SW480 (cell line): ENCODE data around the gene KLF2.
A peak's percentile ranks its signal among the peaks of the same experiment; 100 is the strongest.
"Not testable (repeated sequence)": the region's sequence is repeated elsewhere in the genome, so short reads cannot be mapped to it uniquely, and the experiment has no call there.

Source experiments
- DNase-seq: peaks from one replicate; pipeline ENCODE4 v3.0.0-alpha.2; 2016; ENCODE audit warnings: low spot score

KLF2 gene

GRCh38 chr19:16338470-16339360, 14.1 kb downstream of the KLF2 start:
- DNase-seq, result peak; percentile 75

DNA sequence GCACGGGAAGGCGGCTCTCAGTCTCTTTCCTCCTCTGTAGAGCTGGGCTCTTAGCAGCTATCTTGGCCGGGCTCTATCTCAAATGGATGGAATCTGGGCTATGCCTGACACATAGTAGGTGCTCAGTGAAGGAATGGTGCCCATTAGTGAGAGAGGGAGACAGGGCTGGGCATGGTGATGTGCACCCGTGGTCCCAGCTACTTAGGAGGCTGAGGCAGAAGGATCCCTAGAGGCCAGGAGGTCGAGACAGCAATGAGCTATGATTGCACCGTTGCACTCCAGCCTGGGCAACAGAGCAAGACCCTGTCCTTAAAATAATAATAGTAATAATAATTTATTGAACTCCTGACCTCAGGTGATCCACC, 14.7 kb downstream of the KLF2 start:
- DNase-seq, result no peak

DNA sequence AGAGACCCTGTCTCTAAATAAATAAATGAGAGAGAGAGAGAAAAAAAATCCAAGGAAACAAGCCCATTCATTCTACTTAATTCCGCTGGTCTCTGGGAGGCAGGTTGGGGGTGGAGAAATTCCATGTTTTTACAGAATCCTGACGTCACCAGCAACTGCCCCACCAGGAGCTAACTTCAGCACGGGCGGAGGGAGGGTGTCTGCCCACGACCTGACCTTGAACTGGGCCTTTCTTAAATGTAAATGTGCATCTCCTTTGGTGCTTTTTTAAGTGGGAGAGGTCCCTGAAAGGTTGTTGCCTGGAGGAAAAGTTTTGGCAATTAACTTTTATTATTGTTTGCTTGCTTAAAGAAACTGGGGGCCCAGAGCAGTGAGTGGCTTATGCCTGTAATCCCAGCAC, 15.5 kb downstream of the KLF2 start:
- no peak for DNase-seq

- no peak for DNase-seq
Observed at GRCh38 chr19:16340654-16341053, 16.0 kb downstream of the KLF2 start.

GRCh38 chr19:16342002-16342715, 17.5 kb downstream of the KLF2 start:
- no peak for DNase-seq

DNA sequence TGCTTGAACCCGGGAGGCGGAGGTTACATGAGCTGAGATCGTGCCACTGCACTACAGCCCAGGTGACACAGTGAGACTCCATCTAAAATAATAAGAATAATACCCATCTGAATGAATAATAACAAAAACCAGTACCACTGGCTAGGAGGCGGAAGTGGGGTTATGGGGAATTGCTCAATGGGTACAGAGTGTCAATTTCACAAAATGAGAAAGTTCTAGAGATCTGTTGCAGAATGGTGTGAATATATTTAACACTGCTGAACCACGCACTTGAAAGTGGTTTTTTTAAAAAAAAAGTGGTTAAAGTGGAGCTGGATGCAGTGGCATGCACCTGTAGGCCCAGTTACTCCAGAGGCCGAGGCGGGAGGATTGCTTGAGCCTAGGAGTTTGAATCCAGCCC, 18.5 kb downstream of the KLF2 start:
- DNase-seq, result no peak

GRCh38 chr19:16345457-16345856, 20.8 kb downstream of the KLF2 start:
- no peak for DNase-seq

- DNase-seq, result not testable (repeated sequence)
Observed at GRCh38 chr19:16347099-16347498, 22.5 kb downstream of the KLF2 start.

- no peak for DNase-seq
Observed at GRCh38 chr19:16347706-16348105, 23.1 kb downstream of the KLF2 start.

DNA sequence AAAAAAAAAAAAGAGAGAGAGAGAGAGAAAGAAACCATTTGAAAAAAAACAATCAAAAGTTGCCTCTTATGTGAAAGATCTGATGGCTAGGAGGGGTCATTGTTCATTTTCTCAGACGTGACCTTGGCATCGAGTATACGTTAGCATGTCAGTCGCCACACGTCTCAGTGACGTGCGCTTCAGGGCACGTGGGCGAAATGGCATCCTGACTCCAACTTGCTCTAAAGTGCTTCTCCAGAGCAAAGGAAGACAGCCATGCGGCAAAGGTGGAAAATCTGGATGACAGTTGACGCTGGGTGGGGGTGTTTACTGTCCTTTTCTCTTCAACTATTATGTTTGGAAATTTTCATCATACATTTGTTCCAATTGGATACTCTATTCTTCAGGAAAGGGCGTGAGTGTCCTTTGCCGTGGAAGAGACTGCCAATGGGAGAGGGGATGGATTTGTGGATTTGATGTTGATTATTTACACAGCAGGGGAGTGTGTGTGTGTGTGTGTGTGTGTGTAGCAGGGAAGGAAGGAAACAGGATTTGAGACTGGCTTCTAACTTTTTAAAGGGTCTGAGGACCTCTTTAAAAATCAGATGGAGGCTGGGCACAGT, 25.0 kb downstream of the KLF2 start:
- DNase-seq, result no peak

DNA sequence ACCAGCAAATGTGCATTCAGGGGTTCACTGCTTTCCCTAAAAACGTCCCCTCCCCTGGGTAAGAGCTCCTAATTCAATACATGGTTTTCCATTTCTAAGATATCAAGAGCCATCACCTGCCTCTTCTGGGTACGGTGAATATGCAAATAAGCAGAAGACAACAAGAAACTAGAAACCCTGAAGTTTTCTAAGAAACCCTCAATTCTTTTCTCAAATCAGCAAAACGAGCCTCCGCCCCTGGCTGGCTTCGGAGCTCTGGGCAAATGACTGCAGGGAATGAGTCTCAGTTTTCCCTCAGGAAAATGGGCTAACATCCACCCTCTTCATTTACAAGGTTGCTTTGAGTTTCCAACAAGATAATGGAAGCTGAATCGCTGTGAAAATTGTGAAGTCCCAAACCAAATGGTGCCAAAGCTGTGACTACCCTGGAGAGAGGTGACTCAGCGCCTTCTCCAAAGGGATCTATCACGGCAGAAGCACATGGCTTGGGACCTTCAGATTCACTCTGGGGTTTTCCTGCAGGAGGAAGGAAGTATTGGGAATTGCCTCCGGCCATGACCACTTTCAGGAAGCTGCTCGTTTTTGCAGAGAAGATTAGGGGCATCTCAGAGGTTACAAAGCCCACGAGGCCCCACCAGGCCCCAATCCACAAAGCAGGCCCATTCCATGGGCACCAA, 26.6 kb downstream of the KLF2 start:
- no peak for DNase-seq

DNA sequence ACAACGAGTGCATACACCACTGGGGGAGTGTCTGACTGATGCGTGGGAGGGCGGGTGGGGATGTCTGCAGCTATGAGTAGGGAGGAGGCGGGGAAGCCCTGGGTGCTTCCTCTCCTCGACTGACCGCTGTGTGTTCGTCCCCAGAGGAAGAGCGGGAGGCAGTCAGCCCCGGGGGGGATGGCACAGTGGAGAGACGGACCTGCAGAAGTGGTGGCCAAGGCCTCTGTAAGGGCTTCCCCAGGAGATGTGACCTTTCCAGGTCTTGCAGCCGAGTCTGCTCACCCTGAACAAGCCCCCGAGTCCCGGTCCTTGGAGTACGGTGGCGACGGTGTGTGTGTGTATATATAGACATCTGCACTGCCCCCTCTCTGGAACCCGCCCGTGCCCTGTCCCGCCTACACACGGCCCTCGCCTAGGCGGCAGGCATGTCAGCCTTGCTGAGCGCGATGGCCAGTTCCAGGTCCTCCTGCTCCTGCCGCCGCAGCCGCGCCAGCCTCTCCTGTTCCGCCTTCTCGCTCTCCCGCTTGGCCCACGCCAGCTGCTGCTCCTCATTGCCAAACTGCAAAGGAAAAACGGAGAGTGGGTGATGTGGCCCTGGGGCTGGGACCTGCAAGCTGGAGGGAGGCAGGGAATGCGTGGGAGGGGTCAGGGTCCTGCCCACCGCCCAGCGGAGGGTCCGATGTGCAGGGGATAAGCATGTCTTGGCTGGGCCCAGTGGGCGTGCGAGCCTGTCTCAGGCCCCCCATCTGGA, 30.8 kb downstream of the KLF2 start:
- peak; percentile 33 for DNase-seq

- DNase-seq, result no peak
Observed at GRCh38 chr19:16358456-16358855, 33.8 kb downstream of the KLF2 start.

GRCh38 chr19:16359074-16359473, 34.4 kb downstream of the KLF2 start:
- no peak for DNase-seq

GRCh38 chr19:16359964-16360363, 35.3 kb downstream of the KLF2 start:
- no peak for DNase-seq

DNA sequence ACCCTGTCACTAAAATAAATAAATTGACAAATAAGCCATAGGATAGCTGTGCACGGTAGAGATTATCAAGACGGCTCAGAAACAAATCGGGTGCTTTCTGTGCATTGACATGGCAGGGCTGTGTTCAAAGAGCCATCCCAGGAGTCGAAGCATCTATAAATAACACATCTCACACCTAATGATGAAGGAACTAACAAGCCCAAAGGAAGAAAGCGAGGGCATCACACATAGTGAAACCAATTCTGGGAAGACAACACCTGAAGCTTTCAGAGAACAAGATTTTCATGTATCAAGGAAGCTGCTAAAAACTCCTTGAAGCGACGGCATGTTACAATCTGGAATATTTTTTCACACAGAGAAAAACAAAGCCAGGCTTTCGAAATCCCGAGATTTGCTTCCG, 36.1 kb downstream of the KLF2 start:
- no peak for DNase-seq

GRCh38 chr19:16361254-16361653, 36.6 kb downstream of the KLF2 start:
- no peak for DNase-seq

- no peak for DNase-seq
Observed at GRCh38 chr19:16361926-16362325, 37.3 kb downstream of the KLF2 start.

- DNase-seq, result peak; percentile 52
Observed at GRCh38 chr19:16363133-16363851, 38.7 kb downstream of the KLF2 start.

- no peak for DNase-seq
Observed at GRCh38 chr19:16363852-16364230, 39.2 kb downstream of the KLF2 start.

DNA sequence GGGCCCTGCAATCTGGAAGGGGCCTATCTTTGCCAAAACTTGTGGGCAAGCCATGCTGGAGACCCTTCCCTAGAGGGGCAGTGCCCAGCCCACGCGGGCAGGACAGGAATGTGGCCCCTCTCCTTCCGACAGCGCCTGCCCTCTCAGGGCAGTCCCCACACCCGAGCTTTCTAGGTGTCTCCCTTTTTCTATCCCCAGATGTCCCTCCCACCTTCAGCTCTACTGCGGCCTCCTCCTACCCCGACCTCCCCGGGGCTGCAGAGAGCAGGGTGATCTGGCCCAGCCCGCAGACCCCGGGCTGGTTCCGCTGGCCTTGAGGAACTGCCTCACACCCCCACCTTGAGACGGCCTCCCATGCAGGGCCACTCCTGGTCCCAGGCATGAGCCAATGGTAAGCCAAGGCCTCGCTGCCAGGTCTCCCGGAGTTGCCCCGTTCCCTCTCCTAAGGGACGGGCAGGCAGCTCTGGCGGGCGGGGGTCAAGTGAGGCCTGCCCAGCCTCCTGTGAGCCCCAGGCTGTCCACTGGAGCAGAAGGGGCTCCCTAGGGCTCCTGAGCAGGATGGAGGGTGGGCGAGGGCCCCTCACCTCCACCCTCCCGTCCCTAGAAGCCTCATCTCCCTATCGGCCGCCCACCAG, 39.7 kb downstream of the KLF2 start:
- DNase-seq, result no peak
